Cerebellar nuclear complex (tissue), 1 donor: ENCODE measurements around the gene NFASC.

Experiments
- DNase-seq, 2 experiments: peaks; one replicate each; lab custom pipeline; 2025; lab: John Stamatoyannopoulos, UW

Gene NFASC

GRCh38 chr1:204959836-204960235 is 89.2 kb downstream of the NFASC start:
- DNase-seq: no peak

- no peak for DNase-seq
Measured at GRCh38 chr1:204960306-204961125, 89.9 kb downstream of the NFASC start.

- no peak for DNase-seq
Measured at GRCh38 chr1:204961765-204962419, 91.2 kb downstream of the NFASC start.

- DNase-seq: no peak
Measured at GRCh38 chr1:204962742-204963632, 92.3 kb downstream of the NFASC start.

- no peak for DNase-seq
Measured at GRCh38 chr1:204967451-204967850, 96.8 kb downstream of the NFASC start.

- no peak for DNase-seq
Measured at GRCh38 chr1:204968135-204968534, 97.5 kb downstream of the NFASC start.

GRCh38 chr1:204968951-204969350 is 98.3 kb downstream of the NFASC start:
- DNase-seq: no peak

GRCh38 chr1:204970937-204971336 is 100.3 kb downstream of the NFASC start:
- no peak for DNase-seq

GRCh38 chr1:204971517-204972336 is 101.1 kb downstream of the NFASC start:
- no peak for DNase-seq

- DNase-seq: no peak
Measured at GRCh38 chr1:204972426-204972825, 101.8 kb downstream of the NFASC start.

- no peak for DNase-seq
Measured at GRCh38 chr1:204973449-204973848, 102.8 kb downstream of the NFASC start.

GRCh38 chr1:204974327-204974726 is 103.7 kb downstream of the NFASC start:
- DNase-seq: no peak

GRCh38 chr1:204975021-204975420 is 104.4 kb downstream of the NFASC start:
- no peak for DNase-seq

- DNase-seq: peak in 1 of 2 experiments; percentile 27
Measured at GRCh38 chr1:204975568-204976235, 105.0 kb downstream of the NFASC start.

GRCh38 chr1:204976646-204977045 is 106.0 kb downstream of the NFASC start:
- no peak for DNase-seq

- no peak for DNase-seq
Measured at GRCh38 chr1:204977318-204977717, 106.7 kb downstream of the NFASC start.

GRCh38 chr1:204978782-204979181 is 108.1 kb downstream of the NFASC start:
- DNase-seq: no peak

- DNase-seq: no peak
Measured at GRCh38 chr1:204979306-204979705, 108.6 kb downstream of the NFASC start.

- no peak for DNase-seq
Measured at GRCh38 chr1:204979891-204980649, 109.4 kb downstream of the NFASC start.

- DNase-seq: no peak
Measured at GRCh38 chr1:204980840-204981405, 110.3 kb downstream of the NFASC start.
